HL-60 (cell line): ENCODE measurements around the gene TFPI.
"Not testable (repeated sequence)": the region's sequence is repeated elsewhere in the genome, so short reads cannot be mapped to it uniquely, and the experiment has no call there.

Experiments
- GABPA ChIP-seq: IDR thresholded peaks from 2 replicates; pipeline ENCODE4 v1.6.1; 2012; ENCODE audit warnings: low read depth
- POLR2AphosphoS5 ChIP-seq: IDR thresholded peaks from 2 replicates; pipeline ENCODE4 v1.6.1; 2012; ENCODE audit warnings: low read depth
- TF ChIP-seq, protein P1 (sequence below): IDR thresholded peaks from one replicate; pipeline ENCODE4 v1.5.1; 2011; ENCODE audit warnings: low read length, control low read depth, inconsistent platforms; ENCODE audit not compliant: insufficient read depth

DNA sequence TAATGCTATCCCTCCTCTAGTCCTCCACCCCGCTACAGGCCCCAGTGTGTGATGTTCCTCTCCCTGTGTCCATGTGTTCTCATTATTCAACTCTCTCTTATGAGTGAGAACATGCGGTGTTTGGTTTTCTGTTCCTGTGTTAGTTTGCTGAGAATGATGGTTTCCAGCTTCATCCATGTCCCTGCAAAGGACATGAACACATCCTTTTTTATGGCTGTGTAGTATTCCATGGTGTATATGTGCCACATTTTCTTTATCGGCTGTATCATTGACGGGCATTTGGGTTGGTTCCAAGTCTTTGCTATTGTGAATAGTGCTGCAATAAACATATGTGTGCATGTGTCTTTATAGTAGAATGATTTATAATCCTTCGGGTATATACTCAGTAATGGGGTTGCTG, 17.8 kb upstream of the TFPI start:
- TF ChIP-seq POLR2AphosphoS5, GABPA: not testable (repeated sequence)
- TF ChIP-seq, protein P1, sequence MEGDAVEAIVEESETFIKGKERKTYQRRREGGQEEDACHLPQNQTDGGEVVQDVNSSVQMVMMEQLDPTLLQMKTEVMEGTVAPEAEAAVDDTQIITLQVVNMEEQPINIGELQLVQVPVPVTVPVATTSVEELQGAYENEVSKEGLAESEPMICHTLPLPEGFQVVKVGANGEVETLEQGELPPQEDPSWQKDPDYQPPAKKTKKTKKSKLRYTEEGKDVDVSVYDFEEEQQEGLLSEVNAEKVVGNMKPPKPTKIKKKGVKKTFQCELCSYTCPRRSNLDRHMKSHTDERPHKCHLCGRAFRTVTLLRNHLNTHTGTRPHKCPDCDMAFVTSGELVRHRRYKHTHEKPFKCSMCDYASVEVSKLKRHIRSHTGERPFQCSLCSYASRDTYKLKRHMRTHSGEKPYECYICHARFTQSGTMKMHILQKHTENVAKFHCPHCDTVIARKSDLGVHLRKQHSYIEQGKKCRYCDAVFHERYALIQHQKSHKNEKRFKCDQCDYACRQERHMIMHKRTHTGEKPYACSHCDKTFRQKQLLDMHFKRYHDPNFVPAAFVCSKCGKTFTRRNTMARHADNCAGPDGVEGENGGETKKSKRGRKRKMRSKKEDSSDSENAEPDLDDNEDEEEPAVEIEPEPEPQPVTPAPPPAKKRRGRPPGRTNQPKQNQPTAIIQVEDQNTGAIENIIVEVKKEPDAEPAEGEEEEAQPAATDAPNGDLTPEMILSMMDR = not testable (repeated sequence)
